GM12878 (cell line): ENCODE measurements around the gene RPS6KC1. TPM values are rescaled to one million over a fixed set of nuclear protein-coding genes. Genes with fewer than 3 reads are reported as not detected.

Source experiments
- ATAC-seq: fragments of 200-7000 bp; cut with Tn5 transposase; 3 replicates; pipeline ENCODE4 v1.9.1; 2020; ENCODE audit warnings: mild to moderate bottlenecking, moderate library complexity
- BruUV-seq: library from RNA; stranded (reverse); fragments of 400-500 nt; replicated peaks from 2 replicates; lab custom pipeline; 2021; lab: Mats Ljungman, UMichigan
- CTCF ChIA-PET: fragments of 300-600 bp; sonication (Branson Sonifier 250); formaldehyde crosslinking; extraction: SDS; loops from one replicate; lab custom pipeline; 2021; ENCODE audit warnings: inconsistent platforms; lab: Yijun Ruan, JAX
- POLR2A ChIA-PET: fragments of 350-600 bp; formaldehyde crosslinking; extraction: SDS; loops from one replicate; lab custom pipeline; 2021; ENCODE audit warnings: inconsistent platforms; lab: Charles Lee
- RAD21 ChIA-PET: fragments of 300-600 bp; sonication (Branson Sonifier 250); formaldehyde crosslinking; loops from one replicate; lab custom pipeline; 2023; ENCODE audit warnings: antibody characterized with exemption; ENCODE audit not compliant: unreplicated experiment; lab: Charles Lee
- SMC1A ChIA-PET: fragments of 300-600 bp; sonication (Branson Sonifier 250); formaldehyde crosslinking; loops from one replicate; lab custom pipeline; 2023; ENCODE audit not compliant: unreplicated experiment, uncharacterized antibody; lab: Charles Lee
- DNase-seq: peaks from one replicate; pipeline ENCODE4 v3.0.0-alpha.2; 2011; ENCODE audit warnings: low read depth, low spot score
- FAIRE-seq: peaks from 3 replicates; lab custom pipeline; 2011; peaks lifted over from hg19 to GRCh38; lab: Jason Lieb, UNC
- H2AFZ ChIP-seq: 2 replicates; pipeline ENCODE4 v1.6.0; 2011; ENCODE audit warnings: low read depth, low read length, control low read depth; ENCODE audit not compliant: control insufficient read depth
- H3K27ac ChIP-seq: 2 replicates; pipeline ENCODE4 v1.5.1; 2011; ENCODE audit warnings: control low read depth; ENCODE audit not compliant: control insufficient read depth, insufficient read depth
- H3K27me3 ChIP-seq, 2 experiments: replicated peaks in 1 of 2; 2 replicates each; pipeline versions ENCODE4 v1.6.0 to v1.6.1; 2011; ENCODE audit warnings: low read length in 1 of 2; ENCODE audit not compliant: control insufficient read depth in 2 of 2, insufficient read depth in 2 of 2
- H3K36me3 ChIP-seq, 2 experiments: 2 replicates each; pipeline ENCODE4 v1.5.1; 2011; ENCODE audit warnings: low read length in 1 of 2; ENCODE audit not compliant: control insufficient read depth in 2 of 2, insufficient read depth in 2 of 2
- H3K4me1 ChIP-seq: 2 replicates; pipeline ENCODE4 v1.6.1; 2011; ENCODE audit warnings: mild to moderate bottlenecking, low read length, moderate library complexity, mixed read lengths; ENCODE audit not compliant: control insufficient read depth, insufficient read depth
- H3K4me2 ChIP-seq: 2 replicates; pipeline ENCODE4 v1.6.0; 2011; ENCODE audit warnings: control low read depth; ENCODE audit not compliant: control insufficient read depth, insufficient read depth
- H3K4me3 ChIP-seq: fragments of 200-600 bp; sonication (generic); 2 replicates; pipeline ENCODE4 v1.5.1; 2016
- H3K79me2 ChIP-seq: 2 replicates; pipeline ENCODE4 v1.6.0; 2011; ENCODE audit warnings: low read length; ENCODE audit not compliant: control insufficient read depth, insufficient read depth
- H3K9ac ChIP-seq: 2 replicates; pipeline ENCODE4 v1.8.0; 2011; ENCODE audit warnings: low read length, control low read depth, mixed read lengths; ENCODE audit not compliant: control insufficient read depth, insufficient read depth
- H3K9me3 ChIP-seq: replicated peaks from 3 replicates; pipeline ENCODE4 v1.5.1; 2011; ENCODE audit warnings: mild to moderate bottlenecking, low read length; ENCODE audit not compliant: control insufficient read depth, insufficient read depth
- H4K20me1 ChIP-seq: 2 replicates; pipeline ENCODE4 v1.6.0; 2011; ENCODE audit not compliant: control insufficient read depth, insufficient read depth
- BHLHE40 ChIP-seq, 2 experiments: fragments of 450-650 bp in 1 of 2; IDR thresholded peaks; 2 replicates each; pipeline ENCODE4 v1.6.1; 2011 to 2017; ENCODE audit warnings: low read depth in 2 of 2, borderline replicate concordance in 1 of 2, improper control_type of control experiment in 1 of 2, low read length in 1 of 2, mild to moderate bottlenecking in 1 of 2
- CTCF ChIP-seq, 3 experiments: IDR thresholded peaks in 2 of 3; conservative IDR thresholded peaks in 1 of 3; 2 replicates each; pipeline ENCODE4 v1.5.1; 2011; ENCODE audit warnings: low read depth in 3 of 3, low read length in 3 of 3, mild to moderate bottlenecking in 3 of 3, control low read depth in 2 of 3, moderate library complexity in 2 of 3, inconsistent platforms in 1 of 3, mixed read lengths in 1 of 3; ENCODE audit not compliant: control insufficient read depth in 2 of 3, insufficient read depth in 1 of 3; ENCODE audit errors: extremely low read depth in 1 of 3
- ESRRA ChIP-seq: IDR thresholded peaks from 2 replicates; pipeline ENCODE4 v1.6.1; 2012; ENCODE audit warnings: mild to moderate bottlenecking, low read length, improper control_type of control experiment
- GATAD2B ChIP-seq: fragments of 450-650 bp; conservative IDR thresholded peaks from 2 replicates; pipeline ENCODE4 v1.6.1; 2017; ENCODE audit warnings: low read depth, mild to moderate bottlenecking, moderate library complexity
- SUZ12 ChIP-seq: fragments of 200-600 bp; sonication (generic); IDR thresholded peaks from one replicate; pipeline ENCODE4 v1.6.1; 2018; ENCODE audit warnings: antibody characterized with exemption, mild to moderate bottlenecking; ENCODE audit not compliant: unreplicated experiment
- ZBTB33 ChIP-seq: fragments of 450-650 bp; IDR thresholded peaks from 2 replicates; pipeline ENCODE4 v1.6.1; 2017; ENCODE audit warnings: mild to moderate bottlenecking
- WGBS: methylation state at CpG from one replicate; pipeline ENCODE4 v1.1.6; 2016; ENCODE audit warnings: low lambda C conversion rate; ENCODE audit not compliant: insufficient replicate concordance, insufficient coverage; ENCODE audit errors: missing lambda C conversion rate; 5-methylcytosine and 5-hydroxymethylcytosine counted together
- in situ Hi-C: fragments of 300-500 bp; cut with MboI; formaldehyde crosslinking; loops from 9 replicates; pipeline ENCODE4 v1.14.3; 2018; ENCODE audit warnings: mixed read lengths
- intact Hi-C: fragments of 100-400 bp; cut with micrococcal nuclease; formaldehyde crosslinking; loops from one replicate; pipeline ENCODE4 v1.14.2; 2022; ENCODE audit not compliant: unreplicated experiment
- polyA plus RNA-seq, 11 experiments: library from polyadenylated mRNA; depleted of rRNA in 4 of 11; unstranded in 6 of 11; stranded (reverse) in 5 of 11; fragments of >200 nt; fragmentation: Nextera tagmentation in 4 of 11; fragmentation: Illumina TruSeq in 1 of 11; extraction: Ambion mirVana in 4 of 11; extraction: Trizol in 1 of 11; gene quantifications; 1 replicate in 1 of 11; 2 replicates in 10 of 11; pipeline versions ENCODE4 v1.2.1 to v1.2.3, GENCODE V29; 2011 to 2016; ENCODE audit warnings: inconsistent platforms in 2 of 11, missing spikeins in 2 of 11, low read depth in 1 of 11
- total RNA-seq, 4 experiments: library from RNA; depleted of rRNA in 3 of 4; stranded (reverse); fragments of >200 nt in 3 of 4; fragmentation: Illumina TruSeq in 1 of 4; extraction: Trizol in 1 of 4; gene quantifications; 2 replicates each; pipeline versions ENCODE4 v1.2.1 to v1.2.3, GENCODE V29; 2013 to 2021
- TF ChIP-seq, protein P1 (sequence below): IDR thresholded peaks from 2 replicates; pipeline ENCODE4 v1.6.1; 2011; ENCODE audit warnings: borderline replicate concordance, low read depth, mild to moderate bottlenecking, moderate library complexity, mixed read lengths, low read length; ENCODE audit not compliant: insufficient read depth; ENCODE audit errors: extremely low read length
- TF ChIP-seq, protein P2 (sequence below): fragments of 450-650 bp; IDR thresholded peaks from 2 replicates; pipeline ENCODE4 v1.6.1; 2017; ENCODE audit warnings: mild to moderate bottlenecking, moderate library complexity
- TF ChIP-seq, protein P3 (sequence below): IDR thresholded peaks from 2 replicates; pipeline ENCODE4 v1.6.1; 2012; ENCODE audit warnings: mild to moderate bottlenecking, low read depth, low read length

RPS6KC1 gene
- total and polyA plus RNA-seq, 10 of the 15 experiments (the other 5 are each of a cell fraction or from before 2014, with no cell fraction given) = 2.9 to 17.3 (median 12.2) TPM

- POLR2A ChIA-PET = no interaction called here
- no peak for FAIRE-seq
- TF ChIP-seq, protein P1, sequence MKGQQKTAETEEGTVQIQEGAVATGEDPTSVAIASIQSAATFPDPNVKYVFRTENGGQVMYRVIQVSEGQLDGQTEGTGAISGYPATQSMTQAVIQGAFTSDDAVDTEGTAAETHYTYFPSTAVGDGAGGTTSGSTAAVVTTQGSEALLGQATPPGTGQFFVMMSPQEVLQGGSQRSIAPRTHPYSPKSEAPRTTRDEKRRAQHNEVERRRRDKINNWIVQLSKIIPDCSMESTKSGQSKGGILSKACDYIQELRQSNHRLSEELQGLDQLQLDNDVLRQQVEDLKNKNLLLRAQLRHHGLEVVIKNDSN = no peak
- TF ChIP-seq GATAD2B = no peak
- TF ChIP-seq, protein P2, sequence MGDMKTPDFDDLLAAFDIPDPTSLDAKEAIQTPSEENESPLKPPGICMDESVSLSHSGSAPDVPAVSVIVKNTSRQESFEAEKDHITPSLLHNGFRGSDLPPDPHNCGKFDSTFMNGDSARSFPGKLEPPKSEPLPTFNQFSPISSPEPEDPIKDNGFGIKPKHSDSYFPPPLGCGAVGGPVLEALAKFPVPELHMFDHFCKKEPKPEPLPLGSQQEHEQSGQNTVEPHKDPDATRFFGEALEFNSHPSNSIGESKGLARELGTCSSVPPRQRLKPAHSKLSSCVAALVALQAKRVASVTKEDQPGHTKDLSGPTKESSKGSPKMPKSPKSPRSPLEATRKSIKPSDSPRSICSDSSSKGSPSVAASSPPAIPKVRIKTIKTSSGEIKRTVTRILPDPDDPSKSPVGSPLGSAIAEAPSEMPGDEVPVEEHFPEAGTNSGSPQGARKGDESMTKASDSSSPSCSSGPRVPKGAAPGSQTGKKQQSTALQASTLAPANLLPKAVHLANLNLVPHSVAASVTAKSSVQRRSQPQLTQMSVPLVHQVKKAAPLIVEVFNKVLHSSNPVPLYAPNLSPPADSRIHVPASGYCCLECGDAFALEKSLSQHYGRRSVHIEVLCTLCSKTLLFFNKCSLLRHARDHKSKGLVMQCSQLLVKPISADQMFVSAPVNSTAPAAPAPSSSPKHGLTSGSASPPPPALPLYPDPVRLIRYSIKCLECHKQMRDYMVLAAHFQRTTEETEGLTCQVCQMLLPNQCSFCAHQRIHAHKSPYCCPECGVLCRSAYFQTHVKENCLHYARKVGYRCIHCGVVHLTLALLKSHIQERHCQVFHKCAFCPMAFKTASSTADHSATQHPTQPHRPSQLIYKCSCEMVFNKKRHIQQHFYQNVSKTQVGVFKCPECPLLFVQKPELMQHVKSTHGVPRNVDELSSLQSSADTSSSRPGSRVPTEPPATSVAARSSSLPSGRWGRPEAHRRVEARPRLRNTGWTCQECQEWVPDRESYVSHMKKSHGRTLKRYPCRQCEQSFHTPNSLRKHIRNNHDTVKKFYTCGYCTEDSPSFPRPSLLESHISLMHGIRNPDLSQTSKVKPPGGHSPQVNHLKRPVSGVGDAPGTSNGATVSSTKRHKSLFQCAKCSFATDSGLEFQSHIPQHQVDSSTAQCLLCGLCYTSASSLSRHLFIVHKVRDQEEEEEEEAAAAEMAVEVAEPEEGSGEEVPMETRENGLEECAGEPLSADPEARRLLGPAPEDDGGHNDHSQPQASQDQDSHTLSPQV = no peak
- no peak for TF ChIP-seq ZBTB33
- no peak for TF ChIP-seq ESRRA
- no peak for TF ChIP-seq CTCF (IDR thresholded peaks at IDR 0.05 in 2 of 3, conservative IDR thresholded peaks at IDR 0.05 in 1 of 3; ENCODE audit: control insufficient read depth in 2 of 3, extremely low read depth in 1 of 3, insufficient read depth in 1 of 3, low read depth in 3 of 3, low read length in 3 of 3)
- TF ChIP-seq BHLHE40 (IDR thresholded peaks at IDR 0.05; ENCODE audit: borderline replicate concordance in 1 of 2, low read depth in 2 of 2, low read length in 1 of 2) = no peak
- TF ChIP-seq SUZ12 = no peak
- TF ChIP-seq, protein P3, sequence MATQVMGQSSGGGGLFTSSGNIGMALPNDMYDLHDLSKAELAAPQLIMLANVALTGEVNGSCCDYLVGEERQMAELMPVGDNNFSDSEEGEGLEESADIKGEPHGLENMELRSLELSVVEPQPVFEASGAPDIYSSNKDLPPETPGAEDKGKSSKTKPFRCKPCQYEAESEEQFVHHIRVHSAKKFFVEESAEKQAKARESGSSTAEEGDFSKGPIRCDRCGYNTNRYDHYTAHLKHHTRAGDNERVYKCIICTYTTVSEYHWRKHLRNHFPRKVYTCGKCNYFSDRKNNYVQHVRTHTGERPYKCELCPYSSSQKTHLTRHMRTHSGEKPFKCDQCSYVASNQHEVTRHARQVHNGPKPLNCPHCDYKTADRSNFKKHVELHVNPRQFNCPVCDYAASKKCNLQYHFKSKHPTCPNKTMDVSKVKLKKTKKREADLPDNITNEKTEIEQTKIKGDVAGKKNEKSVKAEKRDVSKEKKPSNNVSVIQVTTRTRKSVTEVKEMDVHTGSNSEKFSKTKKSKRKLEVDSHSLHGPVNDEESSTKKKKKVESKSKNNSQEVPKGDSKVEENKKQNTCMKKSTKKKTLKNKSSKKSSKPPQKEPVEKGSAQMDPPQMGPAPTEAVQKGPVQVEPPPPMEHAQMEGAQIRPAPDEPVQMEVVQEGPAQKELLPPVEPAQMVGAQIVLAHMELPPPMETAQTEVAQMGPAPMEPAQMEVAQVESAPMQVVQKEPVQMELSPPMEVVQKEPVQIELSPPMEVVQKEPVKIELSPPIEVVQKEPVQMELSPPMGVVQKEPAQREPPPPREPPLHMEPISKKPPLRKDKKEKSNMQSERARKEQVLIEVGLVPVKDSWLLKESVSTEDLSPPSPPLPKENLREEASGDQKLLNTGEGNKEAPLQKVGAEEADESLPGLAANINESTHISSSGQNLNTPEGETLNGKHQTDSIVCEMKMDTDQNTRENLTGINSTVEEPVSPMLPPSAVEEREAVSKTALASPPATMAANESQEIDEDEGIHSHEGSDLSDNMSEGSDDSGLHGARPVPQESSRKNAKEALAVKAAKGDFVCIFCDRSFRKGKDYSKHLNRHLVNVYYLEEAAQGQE = no peak
Observed at GRCh38 chr1:213281640-213282301, 230.7 kb downstream of the RPS6KC1 start.

More at GRCh38 chr1:213281640-213282301, 230.7 kb downstream of the RPS6KC1 start:
- Histone ChIP-seq H3K27me3 (no peaks in the 10 kb centered on the region), H4K20me1 (no peaks in the 10 kb centered on the region), H3K9ac (no peak overlapping the region), H3K4me3 (no peak overlapping the region), H2AFZ (no peak overlapping the region), H3K27ac (no peak overlapping the region), H3K79me2 (no peaks in the 10 kb centered on the region), H3K36me3 (no peaks in the 10 kb centered on the region), H3K4me1 (no peaks in the 10 kb centered on the region), H3K9me3 (no peaks in the 10 kb centered on the region; the same call in 2 of the 3 replicates), H3K4me2 (no peak overlapping the region)
- no TSS peak for BruUV-seq
- DNase-seq = no peak
- RAD21 ChIA-PET = no interaction called here
- SMC1A ChIA-PET = interaction anchor here (1.1 kb wide), 1 partner anchor 64 kb away, joined by 3 read pairs; no protein-coding TSS in a partner anchor
- 70% methylated on average over 13 of the region's 13 CpGs for WGBS
- CTCF ChIA-PET = no interaction called here
- no peak for ATAC-seq
- intact Hi-C loops (no loop called here), in situ Hi-C loops (no loop called here)
